Esophagus (tissue), 2 donors: Measurements from ENCODE around the gene WDR43. TPM values are rescaled to one million over a fixed set of nuclear protein-coding genes. Genes with fewer than 3 reads are reported as not detected.

Experiments used
- H3K27ac ChIP-seq, 2 donors: one replicate each; pipeline ENCODE4 v1.5.1; 2013; ENCODE audit warnings: low read depth in 2 of 2, mild to moderate bottlenecking in 2 of 2, inconsistent platforms in 1 of 2, low read length in 1 of 2, moderate library complexity in 1 of 2
- H3K27me3 ChIP-seq, 2 donors: one replicate each; pipeline ENCODE4 v1.6.1; 2013; ENCODE audit warnings: low read length in 2 of 2, control low read depth in 1 of 2, mild to moderate bottlenecking in 1 of 2; ENCODE audit not compliant: insufficient read depth in 2 of 2, control insufficient read depth in 1 of 2
- H3K36me3 ChIP-seq, 2 donors: one replicate each; pipeline ENCODE4 v1.6.1; 2013; ENCODE audit warnings: low read length in 1 of 2; ENCODE audit not compliant: control insufficient read depth in 2 of 2, insufficient read depth in 2 of 2
- H3K4me1 ChIP-seq, 2 donors: one replicate each; pipeline ENCODE4 v1.6.1; 2013; ENCODE audit warnings: low read length in 1 of 2; ENCODE audit not compliant: control insufficient read depth in 2 of 2, insufficient read depth in 2 of 2
- H3K4me3 ChIP-seq, 2 donors: one replicate each; pipeline ENCODE4 v1.5.1; 2013; ENCODE audit warnings: low read length in 2 of 2, mild to moderate bottlenecking in 2 of 2, low read depth in 1 of 2, moderate library complexity in 1 of 2
- H3K9me3 ChIP-seq, 2 donors: one replicate each; pipeline ENCODE4 v1.6.1; 2013; ENCODE audit warnings: mild to moderate bottlenecking in 2 of 2, low read depth in 1 of 2, low read length in 1 of 2, moderate library complexity in 1 of 2; ENCODE audit not compliant: control insufficient read depth in 2 of 2, insufficient read depth in 1 of 2
- WGBS, 2 donors: extraction: QIAGEN DNeasy Blood & Tissue Kit; methylation state at CpG; one replicate each; pipeline ENCODE4 v1.1.7; 2013; 5-methylcytosine and 5-hydroxymethylcytosine counted together
- polyA plus RNA-seq, 2 donors: library from polyadenylated mRNA; stranded (reverse); fragments of 200-250 nt; gene quantifications; one replicate each; pipeline ENCODE4 v1.2.3, GENCODE V29; 2013
- donor health status: healthy with polysubstance abuse.
- donor health status: Bipolar disorder and iron deficiency.

The WDR43 gene
- polyA plus RNA-seq, 2 donors = 8.1 to 18.7 TPM

DNA sequence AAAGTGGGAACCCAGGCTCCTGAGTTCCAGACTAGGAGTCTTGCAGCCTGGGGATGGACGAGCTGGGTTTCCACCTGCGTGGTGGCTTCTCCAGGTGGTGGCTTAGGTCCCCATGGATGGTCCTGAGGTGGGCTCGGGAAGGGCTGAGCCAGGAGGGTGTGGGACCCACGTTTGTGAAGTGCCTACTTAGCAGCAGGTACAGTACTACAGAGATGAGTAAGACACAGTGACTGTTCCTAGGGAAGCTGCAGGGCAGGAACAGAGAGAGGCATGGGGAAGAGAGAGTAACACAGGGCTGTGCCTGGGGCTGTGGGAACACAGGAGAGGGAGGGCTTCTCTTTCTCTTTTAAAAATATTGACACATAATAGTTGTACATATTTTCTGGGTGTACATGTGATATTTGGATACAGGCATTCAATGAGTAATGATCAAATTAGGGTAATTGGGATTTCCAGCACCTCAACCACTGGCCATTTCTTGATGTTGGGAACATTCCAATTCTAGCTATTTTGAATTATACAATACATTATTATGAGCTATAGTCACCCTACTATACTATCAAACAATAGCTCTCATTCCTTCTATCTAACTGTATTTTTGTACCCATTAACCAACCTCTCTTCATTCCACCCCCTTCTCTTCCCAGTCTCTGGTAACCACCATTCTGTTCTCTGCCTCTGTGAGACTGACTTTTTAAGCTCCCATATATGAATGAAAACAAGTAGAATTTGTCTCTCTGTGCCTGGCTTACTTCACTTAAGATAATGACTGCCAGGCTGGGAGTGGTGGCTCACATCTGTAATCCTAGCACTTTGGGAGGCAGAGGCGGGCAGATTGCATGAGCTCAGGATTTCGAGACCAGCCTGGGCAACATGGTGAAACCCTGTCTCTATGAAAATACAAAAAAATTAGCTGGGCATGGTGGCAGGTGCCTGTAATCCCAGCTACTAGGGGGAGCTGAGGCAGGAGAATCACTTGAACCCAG is 101.6 kb downstream of the WDR43 start:
- Histone ChIP-seq H3K4me3 (no peak overlapping the region), H3K9me3 (no peaks in the 10 kb centered on the region), H3K4me1 (peaks cover 7 to 13% of the 10 kb centered on the region in 2 donors), H3K27ac (no peak overlapping the region), H3K27me3 (no peaks in the 10 kb centered on the region), H3K36me3 (no peaks in the 10 kb centered on the region)
- WGBS, 2 donors = 79 to 80% methylated on average over 6 of the region's 6 CpGs

- no peak overlapping the region for H3K27ac ChIP-seq
- WGBS, 2 donors = 63 to 65% methylated on average over 12 of the region's 12 CpGs
- H3K4me1 ChIP-seq = peaks cover 7 to 13% of the 10 kb centered on the region in 2 donors
- H3K4me3 ChIP-seq = no peak overlapping the region
- H3K27me3 ChIP-seq = no peaks in the 10 kb centered on the region
- H3K36me3 ChIP-seq = no peaks in the 10 kb centered on the region
- no peaks in the 10 kb centered on the region for H3K9me3 ChIP-seq
These were observed 102.9 kb downstream of the WDR43 start for GRCh38 chr2:28997237-28997846.

Other genes starting within 250 kb of the WDR43 start
- gene PPP1CB, start 142.8 kb upstream of the WDR43 start, polyA plus RNA-seq = 100 to 1,000 TPM; 104 to 140 TPM
- under 1 TPM; 0.40 to 0.84 TPM for gene SPDYA, start 83.8 kb upstream of the WDR43 start, polyA plus RNA-seq
- gene TRMT61B, start 24.4 kb upstream of the WDR43 start, polyA plus RNA-seq = 10 to 100 TPM in 1 of 2 donors, 1 to 10 TPM in 1; 9.7 to 30.7 TPM
- 1 to 10 TPM in 1 of 2 donors, under 1 TPM in 1; 0.42 to 1.8 TPM for gene TOGARAM2, start 86.6 kb downstream of the WDR43 start, polyA plus RNA-seq
- gene PCARE, start 179.9 kb downstream of the WDR43 start, polyA plus RNA-seq = under 1 TPM; 0.07 to 0.22 TPM
- gene CLIP4, start 220.7 kb downstream of the WDR43 start, polyA plus RNA-seq = 10 to 100 TPM; 12.4 to 16.8 TPM